Thoracic aorta (tissue), 2 donors: ENCODE measurements around the gene SLC6A2. TPM values are rescaled to one million over a fixed set of nuclear protein-coding genes. Genes with fewer than 3 reads are reported as not detected.

ENCODE experiments used
- ATAC-seq: fragments of 150-250 bp; one replicate; pipeline ENCODE4 v1.8.0; 2017; ENCODE audit warnings: low read depth; ENCODE audit not compliant: insufficient number of reproducible peaks, low FRiP score
- DNase-seq: peaks from one replicate; pipeline ENCODE4 v3.0.0-alpha.2; 2020; ENCODE audit warnings: low spot score
- H3K27ac ChIP-seq, 2 donors: fragments of 200-600 bp; sonication (generic); 1 replicate in 1 of 2; 2 replicates in 1 of 2; pipeline ENCODE4 v1.5.1; 2016; ENCODE audit warnings: mild to moderate bottlenecking in 2 of 2, moderate library complexity in 2 of 2
- H3K27me3 ChIP-seq: fragments of 200-600 bp; sonication (generic); replicated peaks from 2 replicates; pipeline ENCODE4 v1.6.0; 2016; ENCODE audit warnings: mild to moderate bottlenecking; ENCODE audit not compliant: insufficient read depth
- H3K36me3 ChIP-seq: fragments of 200-600 bp; sonication (generic); one replicate; pipeline ENCODE4 v1.5.1; 2016
- H3K4me1 ChIP-seq, 2 donors: fragments of 200-600 bp; sonication (generic); 1 replicate in 1 of 2; 2 replicates in 1 of 2; pipeline versions ENCODE4 v1.5.1 to v1.6.0; 2016; ENCODE audit warnings: low read depth in 2 of 2, mild to moderate bottlenecking in 1 of 2; ENCODE audit not compliant: control insufficient read depth in 1 of 2
- H3K4me3 ChIP-seq: fragments of 200-600 bp; sonication (generic); 2 replicates; pipeline ENCODE4 v1.5.1; 2016; ENCODE audit warnings: mild to moderate bottlenecking
- H3K9me3 ChIP-seq: fragments of 200-600 bp; sonication (generic); 2 replicates; pipeline ENCODE4 v1.5.1; 2016
- CTCF ChIP-seq: fragments of 200-600 bp; sonication (generic); IDR thresholded peaks from one replicate; pipeline ENCODE4 v1.5.1; 2019; ENCODE audit warnings: antibody characterized with exemption
- total RNA-seq, 2 donors: library from RNA; depleted of rRNA; stranded (reverse); fragments of >200 nt; gene quantifications; one replicate each; pipeline versions ENCODE4 v1.1.0 to v1.2.3, GENCODE V29; 2016

SLC6A2 gene
- total RNA-seq, 2 donors from 2014 or later = 0.85 TPM; not detected in 1

GRCh38 chr16:55671206-55671973 lies 15.6 kb downstream of the SLC6A2 start:
- Histone ChIP-seq H3K27ac (no peak overlapping the region), H3K4me3 (no peak overlapping the region), H3K27me3 (no peaks in the 10 kb centered on the region), H3K4me1 (no peaks in the 10 kb centered on the region), H3K36me3 (no peaks in the 10 kb centered on the region), H3K9me3 (no peaks in the 10 kb centered on the region)
- no peak for TF ChIP-seq CTCF
- DNase-seq (no peak), ATAC-seq (no peak)

GRCh38 chr16:55671974-55672280 lies 16.1 kb downstream of the SLC6A2 start:
- Histone ChIP-seq H3K27me3 (no peaks in the 10 kb centered on the region), H3K4me3 (no peak overlapping the region), H3K9me3 (no peaks in the 10 kb centered on the region), H3K4me1 (no peaks in the 10 kb centered on the region), H3K27ac (no peak overlapping the region), H3K36me3 (no peaks in the 10 kb centered on the region)
- no peak for ATAC-seq
- no peak for TF ChIP-seq CTCF
- no peak for DNase-seq

GRCh38 chr16:55672471-55672870 lies 16.7 kb downstream of the SLC6A2 start:
- Histone ChIP-seq H3K9me3 (no peaks in the 10 kb centered on the region), H3K27me3 (no peaks in the 10 kb centered on the region), H3K4me1 (no peaks in the 10 kb centered on the region), H3K4me3 (no peak overlapping the region), H3K36me3 (no peaks in the 10 kb centered on the region), H3K27ac (no peak overlapping the region)
- ATAC-seq (no peak), DNase-seq (no peak)
- no peak for TF ChIP-seq CTCF

- H3K9me3 ChIP-seq = no peaks in the 10 kb centered on the region
- no peak for TF ChIP-seq CTCF
- DNase-seq (no peak), ATAC-seq (no peak)
- no peak overlapping the region for H3K27ac ChIP-seq
- H3K27me3 ChIP-seq = no peaks in the 10 kb centered on the region
- H3K4me1 ChIP-seq = no peaks in the 10 kb centered on the region
- H3K36me3 ChIP-seq = no peaks in the 10 kb centered on the region
- H3K4me3 ChIP-seq = no peak overlapping the region
These were observed 22.5 kb downstream of the SLC6A2 start for GRCh38 chr16:55678161-55678821.

- Histone ChIP-seq H3K9me3 (no peaks in the 10 kb centered on the region), H3K4me3 (no peak overlapping the region), H3K27ac (no peak overlapping the region), H3K4me1 (no peaks in the 10 kb centered on the region), H3K27me3 (no peaks in the 10 kb centered on the region), H3K36me3 (no peaks in the 10 kb centered on the region)
- DNase-seq (no peak), ATAC-seq (no peak)
- no peak for TF ChIP-seq CTCF
These were observed 26.3 kb downstream of the SLC6A2 start for GRCh38 chr16:55682086-55682485.
